Right renal cortex interstitium (tissue), 3 donors: ENCODE data around the gene AATK. TPM values are rescaled to one million over a fixed set of nuclear protein-coding genes. Genes with fewer than 3 reads are reported as not detected.
A peak's percentile ranks its signal among the peaks of the same experiment; 100 is the strongest.

Experiments
- DNase-seq, 3 donors: peaks; one replicate each; pipeline ENCODE4 v3.0.0-alpha.2; 2013; ENCODE audit warnings: low read depth in 3 of 3, low spot score in 2 of 3
- polyA plus RNA-seq, 3 donors: library from polyadenylated mRNA; unstranded; fragments of 120-200 nt; gene quantifications; one replicate each; pipeline ENCODE4 v1.2.1, GENCODE V29; 2013; ENCODE audit not compliant: insufficient read length in 3 of 3

Gene AATK
- polyA plus RNA-seq, 3 donors, result 2.9 to 3.9 (median 3.1) TPM

DNA sequence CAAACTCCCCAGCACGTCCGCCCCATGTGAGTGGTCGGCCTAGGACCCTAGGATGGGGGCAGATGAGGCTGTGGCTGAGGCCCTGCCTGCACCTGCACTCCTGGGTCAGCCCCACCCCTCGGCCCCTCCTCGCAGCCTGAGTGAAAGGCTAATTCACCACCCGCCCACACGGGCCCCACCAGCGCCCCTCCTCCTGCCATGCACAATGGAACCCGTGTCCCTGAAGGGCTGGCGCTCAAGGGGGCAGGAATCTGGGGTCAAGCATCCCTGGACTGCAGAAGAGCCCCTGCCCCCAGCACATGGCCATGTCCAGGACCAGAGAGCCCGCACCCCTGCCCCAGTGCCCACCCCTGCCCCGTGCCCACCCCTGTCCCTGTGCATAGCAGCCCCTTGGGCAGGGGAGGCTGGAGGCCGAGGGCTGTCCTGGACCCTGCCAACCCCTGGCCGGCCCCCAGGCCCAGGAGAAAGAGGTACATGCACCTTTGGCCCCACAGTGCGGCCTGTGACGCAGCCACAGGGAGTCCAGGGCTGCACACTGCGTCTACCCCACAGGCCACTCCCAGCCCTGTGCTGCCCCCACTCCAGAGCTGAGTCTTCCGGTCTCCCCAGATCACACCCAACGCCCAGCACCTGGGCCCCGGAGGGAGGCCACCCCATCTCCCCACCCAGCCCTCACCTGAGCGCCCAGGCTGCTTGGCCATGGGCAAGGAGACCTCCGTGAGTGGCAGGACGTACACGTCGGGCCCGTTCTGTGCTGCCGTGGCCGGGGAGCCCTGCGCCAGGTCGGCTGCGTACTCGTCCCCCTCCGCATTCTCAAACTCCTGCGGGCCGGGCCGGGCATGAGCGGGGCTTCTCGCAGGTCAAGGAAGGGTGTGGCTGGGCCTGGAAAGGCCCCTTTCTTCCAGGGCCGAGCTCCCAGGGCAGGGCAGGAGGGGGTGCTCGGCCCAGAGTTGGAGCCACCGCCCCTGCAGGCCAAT, 35.3 kb downstream of the AATK start:
- DNase-seq, result no peak

DNA sequence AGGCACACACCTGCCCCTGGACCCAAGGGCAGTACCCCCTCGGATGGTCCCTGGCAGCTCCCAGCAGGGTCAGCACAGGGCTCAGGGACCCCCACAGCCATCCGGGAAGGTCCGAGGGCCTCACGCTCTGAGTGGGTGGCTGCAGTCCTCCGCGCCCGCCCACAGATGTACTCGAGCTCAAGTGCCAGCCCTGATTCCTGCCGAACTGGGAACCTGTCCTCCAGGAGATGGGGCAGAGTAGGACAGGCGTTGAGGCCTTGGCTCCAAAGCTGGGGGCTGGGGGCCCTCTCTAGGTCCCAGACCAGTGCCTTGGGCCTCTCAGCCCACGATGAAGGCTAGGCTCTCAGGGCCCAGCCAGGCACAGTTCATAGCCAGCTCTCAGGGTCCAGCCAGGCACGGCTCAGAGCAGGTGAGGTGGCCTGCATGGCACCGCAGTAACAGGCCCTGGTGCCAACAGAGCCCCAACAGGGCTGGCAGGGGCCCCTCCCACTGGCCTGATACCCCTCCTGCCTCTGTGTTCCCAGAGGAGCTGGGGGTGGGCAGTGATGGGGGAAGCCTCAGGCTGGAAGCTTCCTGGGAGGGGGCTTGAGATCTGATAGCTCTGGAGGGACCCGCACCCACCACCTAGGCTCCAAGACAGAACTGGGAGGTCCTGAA, 36.2 kb downstream of the AATK start:
- DNase-seq, result no peak

DNA sequence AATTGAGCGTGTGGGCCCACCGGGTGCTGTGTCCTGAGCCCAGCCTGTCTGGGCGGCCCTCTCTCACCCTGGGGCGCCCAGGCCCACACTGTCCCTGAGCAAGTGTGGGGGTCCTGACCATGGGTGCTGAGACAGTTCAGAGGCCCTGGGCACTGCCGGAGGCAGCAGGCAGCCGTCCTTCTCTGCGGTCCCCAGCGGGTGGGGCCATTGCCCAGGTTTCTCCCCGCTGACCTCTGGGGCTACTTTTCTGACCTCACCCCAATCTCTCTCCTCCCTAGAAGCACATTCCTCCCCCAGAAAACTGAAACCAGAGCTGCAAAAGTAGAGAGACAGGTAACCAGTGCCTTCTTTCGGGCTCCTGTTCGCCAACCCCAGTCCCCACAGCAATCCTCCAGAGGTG, 36.7 kb downstream of the AATK start:
- DNase-seq, result no peak

DNA sequence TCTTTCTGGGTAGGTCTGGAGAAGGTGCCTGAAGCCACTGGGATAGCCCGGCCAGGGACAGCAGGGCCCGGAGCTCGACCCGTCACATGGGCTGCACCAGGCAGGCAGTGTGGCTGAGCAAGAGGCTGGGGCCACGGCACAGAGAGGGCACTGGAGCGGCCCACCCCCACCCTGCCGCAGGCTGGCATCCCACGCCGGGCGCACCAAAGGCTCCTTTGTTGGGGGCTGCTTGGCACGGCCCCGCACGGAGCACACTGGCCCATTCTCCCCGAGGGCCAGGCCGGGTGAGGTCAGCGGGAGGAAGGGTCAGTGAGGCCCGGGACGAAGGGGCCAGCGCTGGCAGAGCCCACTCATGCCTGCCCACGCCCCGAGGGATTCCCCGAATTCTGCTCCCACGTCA, 37.2 kb downstream of the AATK start:
- DNase-seq, result no peak

DNA sequence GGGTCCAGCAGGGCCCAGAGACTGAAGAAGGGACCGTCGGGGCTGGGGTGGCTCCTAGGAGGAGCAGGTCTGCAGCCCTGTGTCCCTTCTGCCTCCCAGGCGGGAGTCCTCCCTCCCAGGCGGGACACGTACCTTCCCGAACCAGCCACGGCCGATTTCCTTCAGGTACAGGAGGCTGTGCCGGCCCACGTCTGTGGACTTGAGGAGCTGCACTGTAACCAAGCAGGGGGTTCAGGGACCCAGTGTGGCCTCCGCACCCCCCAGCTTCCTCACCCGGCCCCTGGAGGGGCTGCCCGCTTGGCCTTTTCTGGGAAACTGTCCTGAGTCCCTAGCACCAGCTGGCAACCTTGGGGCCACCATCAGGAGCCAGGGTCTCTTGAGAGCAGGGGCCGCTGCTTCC, 37.7 kb downstream of the AATK start:
- no peak for DNase-seq

DNA sequence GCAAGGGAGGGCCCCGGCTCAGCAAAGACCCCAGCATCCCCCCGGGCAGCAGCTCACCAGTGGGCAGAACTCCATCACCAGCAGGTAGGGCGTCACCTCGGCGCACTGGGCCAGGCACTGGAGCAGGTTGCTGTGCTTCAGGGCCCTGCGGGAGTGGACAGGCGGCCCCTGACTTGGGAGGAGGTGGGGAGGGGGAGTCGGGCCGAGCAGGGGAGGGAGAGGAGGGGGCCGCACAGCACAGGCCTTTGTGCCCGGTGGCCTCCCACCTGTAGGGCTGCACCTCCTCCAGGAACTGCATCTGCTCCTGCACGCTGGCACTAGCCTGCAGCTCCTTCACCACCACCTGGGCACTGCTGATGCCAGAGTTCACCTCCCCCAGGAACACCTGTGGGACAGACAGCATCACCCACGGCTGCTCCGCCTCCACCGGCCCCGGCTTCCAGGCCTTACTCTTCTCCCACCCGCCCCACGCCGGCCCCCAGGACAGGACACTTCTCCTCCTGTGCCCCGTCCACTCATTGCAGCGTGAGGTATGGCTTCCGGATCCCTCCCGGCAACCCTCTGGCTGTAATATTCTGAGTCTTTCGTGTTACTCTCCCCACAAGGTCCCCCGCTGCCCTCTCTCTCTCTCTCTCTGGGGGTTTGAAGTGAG, 38.4 kb downstream of the AATK start:
- no peak for DNase-seq

DNA sequence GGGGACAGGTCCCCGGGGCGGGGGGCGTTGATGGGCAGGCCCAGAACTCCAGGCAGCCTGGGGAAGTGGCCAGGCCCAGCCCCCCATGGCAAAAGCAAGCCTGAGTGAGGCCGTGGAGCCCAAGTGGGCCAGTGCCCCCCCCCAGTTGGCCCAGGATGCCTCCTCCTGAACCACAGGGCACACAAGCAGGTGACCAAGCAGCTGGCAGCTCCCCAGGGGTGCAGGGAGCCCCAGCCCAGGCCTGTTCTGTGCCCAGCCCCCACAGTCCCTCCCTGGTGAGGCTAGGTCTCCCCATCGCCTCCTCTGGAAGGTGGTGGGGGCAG, 38.9 kb downstream of the AATK start:
- no peak for DNase-seq

DNA sequence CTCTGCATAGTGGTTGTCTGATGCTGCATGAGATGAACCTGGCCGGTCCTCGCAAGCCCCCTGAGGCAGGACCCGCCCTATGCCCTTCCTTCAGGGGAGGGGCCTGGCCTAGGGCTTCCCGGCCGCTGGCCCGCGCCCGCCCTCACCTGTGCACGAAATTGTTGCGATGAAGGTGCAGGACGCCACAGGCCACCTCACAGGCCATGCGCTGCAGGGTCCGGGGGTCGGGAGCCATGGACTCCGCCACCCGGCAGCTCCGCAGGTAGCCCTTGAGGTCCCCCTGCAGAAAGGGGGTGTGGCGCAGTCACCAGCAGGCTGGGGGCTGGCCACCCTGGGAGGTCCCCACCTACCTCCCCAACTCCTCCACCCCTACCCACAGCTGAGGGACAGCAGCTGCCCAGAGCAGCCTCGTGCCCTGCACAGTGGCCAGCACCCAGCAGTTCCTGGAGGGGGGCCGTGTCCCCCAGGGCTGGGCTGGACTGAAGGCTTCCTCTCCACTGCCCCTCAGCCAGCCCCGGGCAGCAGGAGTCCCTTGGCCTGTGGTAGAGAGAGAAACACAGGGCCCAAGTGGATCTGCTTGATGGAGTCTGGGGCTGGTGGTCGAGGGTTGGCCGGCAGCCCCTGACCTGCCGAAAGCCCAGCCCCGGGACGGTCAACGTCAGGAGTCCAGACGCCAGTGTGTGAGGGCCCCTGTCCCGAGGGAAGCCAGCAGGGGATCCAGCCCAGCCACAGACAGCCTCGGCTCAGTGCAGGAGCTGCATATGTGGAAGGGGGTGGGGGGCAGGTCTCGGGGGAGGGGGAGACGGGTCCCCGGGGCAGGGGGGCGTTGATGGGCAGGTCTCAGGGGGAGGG, 39.5 kb downstream of the AATK start:
- DNase-seq, result no peak

DNA sequence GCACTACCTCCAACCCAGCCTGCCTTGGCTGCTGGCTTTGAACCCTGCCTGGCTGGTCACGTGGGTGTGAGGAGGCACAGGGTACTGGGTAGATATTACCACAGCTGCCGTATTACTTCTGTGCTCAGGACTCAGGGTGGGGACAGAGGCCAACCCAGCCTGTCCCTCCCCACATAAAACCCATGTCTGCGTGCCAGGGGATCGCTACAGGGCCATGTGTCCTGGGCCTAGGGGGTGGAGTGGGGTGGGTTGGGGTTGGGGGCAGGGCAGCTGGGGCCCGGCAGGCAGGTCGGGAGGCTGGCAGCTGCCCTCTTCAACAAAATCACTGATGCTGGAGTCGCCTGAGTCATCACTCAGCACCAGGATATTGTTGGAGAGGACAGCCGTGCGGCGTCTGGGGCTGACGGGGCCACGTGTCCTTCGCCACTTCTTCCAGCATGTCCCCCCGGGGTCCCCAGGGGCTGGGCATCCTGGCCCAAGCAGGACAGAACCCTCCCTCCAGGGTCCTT, 40.4 kb downstream of the AATK start:
- DNase-seq, result no peak

DNA sequence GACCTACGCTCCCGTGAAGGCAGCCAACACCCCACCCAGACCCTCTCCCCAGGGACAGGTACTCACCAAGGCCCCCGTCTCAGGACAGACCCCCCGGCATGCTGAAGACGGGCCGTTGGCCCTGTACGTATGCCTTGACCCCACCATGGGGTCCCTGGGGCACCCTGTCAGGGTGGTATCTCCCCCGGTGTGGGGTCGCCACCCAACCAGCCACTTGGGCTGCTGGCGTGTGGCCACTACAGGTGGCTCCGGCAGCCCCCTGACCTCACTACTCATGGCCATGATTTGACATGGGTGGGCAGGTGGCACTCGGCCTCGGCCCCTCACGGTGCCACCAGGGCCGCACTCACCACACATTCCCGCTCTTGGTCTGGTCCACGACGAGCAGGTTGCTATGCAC, 41.6 kb downstream of the AATK start:
- DNase-seq, result no peak

DNA sequence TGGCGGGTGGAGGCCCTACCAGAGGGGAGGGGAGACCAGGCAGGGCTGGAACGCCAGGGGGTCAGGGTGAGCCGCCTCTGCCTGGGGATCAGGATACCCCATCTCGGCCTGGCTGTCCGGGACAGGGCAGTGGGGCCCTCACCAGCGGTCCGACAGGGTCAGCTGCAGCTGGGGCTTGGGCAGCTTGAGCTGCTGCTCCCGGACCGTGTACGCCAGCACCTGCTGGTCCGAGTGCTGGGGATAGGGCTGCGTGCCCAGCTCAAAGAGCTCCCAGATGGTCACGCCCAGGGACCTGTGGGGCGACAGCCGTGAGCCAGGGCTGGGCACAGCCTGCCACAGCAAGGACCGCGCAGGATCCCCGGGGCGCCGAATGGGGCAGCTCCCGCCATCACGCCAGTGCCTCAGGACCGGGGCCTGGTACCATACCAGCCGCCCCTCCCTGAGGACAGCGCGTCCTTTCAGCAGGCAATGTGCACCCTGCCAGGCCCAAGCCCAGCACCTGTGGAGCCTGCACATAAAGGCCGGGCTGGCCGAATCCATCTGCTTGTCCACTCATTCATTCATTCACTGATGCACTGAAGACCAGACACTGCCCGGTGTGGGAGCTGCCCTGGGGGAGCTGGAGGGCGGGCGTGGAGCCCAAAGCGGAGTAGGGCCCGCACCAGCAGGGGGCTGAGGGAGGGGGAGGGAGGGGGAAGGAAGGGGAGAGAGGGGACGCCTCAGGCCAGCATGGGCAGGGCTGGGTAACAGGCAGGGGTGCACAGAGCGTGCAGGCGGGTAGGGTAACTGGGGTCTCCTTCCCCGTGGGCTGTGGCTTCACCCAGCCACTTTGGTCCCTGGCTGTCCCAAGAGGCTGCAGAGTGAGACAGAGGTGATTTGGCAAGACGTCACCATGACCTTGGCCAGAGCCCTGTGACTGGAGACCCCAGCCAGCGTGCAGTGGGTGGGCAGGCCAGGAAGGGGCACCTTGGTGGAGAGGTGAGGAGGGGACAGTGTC, 42.7 kb downstream of the AATK start:
- no peak for DNase-seq

DNA sequence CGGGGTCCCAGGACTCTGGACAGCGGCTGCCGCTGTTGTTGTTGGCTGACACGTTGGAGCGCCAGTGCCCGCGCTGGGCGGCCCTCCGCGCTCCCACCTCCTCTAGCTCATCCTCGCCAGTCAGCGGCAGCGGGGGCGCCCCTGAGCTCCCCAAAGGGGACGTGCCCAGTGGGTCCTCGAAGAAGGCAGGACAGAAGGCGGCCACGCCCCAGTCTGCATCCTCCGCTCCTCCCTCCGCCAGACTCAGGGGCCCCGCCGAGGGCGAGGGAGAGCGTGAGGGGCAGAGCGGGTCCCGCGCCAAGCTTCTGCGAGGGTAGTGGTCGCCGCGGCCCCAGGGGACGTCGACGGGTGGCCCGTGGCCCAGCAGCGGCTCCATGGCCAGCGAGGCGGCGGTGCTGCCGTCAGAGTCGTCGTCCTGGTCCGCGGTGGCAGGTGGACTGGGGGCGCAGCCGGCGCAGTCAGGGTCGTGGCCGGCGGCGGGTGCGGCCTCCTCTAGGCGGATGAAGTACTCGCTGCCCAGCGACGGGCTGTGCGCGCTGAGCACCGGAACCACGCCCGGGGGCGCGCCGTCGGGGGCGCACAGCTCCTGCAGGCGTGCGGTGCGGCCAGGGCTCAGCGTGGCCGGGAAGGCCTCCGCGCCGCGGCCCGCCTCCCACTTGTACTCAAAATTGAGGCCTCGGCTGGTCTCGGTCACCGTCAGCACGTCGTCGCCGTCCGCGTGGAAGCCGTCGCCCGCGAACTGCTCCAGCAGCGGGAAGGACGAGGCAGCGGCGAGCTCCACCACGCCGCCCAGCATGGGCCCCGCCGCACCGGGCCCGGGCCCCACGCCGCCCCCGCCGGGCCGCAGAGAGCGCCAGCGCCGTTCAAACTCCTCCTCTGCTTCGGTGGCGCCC, 43.9 kb downstream of the AATK start:
- DNase-seq, result no peak

DNA sequence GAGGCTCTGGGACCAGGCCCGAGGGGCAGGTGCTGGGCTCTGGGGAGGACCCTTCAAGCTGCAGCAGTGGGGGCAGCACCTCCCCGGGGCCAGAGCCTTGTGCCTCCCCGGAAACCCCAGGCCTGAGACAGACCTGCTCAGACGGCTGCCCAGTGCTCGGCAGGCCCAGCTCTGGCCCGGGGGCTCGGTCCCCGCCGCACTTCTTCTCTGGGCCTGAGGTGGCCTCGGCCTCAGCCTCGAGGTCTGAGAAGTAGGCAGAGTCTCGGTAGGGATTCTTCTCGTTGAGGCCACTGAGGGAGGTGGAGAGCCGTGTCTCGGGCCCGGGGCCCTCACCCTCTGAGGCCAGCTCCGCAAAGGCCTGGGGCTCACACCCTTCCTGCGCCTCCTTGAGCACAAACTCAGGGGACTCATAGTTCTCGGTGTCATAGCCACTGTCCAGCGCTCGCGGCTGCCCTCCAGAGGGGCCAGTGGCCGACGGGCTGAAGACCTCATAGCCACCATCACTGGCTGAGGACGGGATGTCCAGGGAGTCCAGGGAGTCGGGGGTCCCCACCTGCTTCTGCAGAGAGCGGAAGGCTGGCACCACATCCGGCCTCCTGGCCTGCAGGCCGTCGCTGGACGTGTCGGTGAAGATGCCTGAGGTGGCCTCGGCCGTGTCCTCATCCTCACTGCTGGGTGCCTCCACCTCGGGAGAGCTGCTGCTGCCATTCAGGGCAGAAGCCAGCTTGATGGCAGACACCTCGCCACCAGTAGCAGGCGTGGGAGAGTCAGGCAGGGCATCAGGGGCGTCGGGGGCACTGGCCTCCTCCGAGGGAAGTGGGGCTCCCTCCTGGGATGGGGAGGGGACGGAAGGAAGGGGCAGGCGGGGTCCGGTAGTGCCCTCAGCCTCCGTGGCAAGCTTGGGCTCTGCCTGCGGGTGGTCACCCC, 45.1 kb downstream of the AATK start:
- no peak for DNase-seq

DNA sequence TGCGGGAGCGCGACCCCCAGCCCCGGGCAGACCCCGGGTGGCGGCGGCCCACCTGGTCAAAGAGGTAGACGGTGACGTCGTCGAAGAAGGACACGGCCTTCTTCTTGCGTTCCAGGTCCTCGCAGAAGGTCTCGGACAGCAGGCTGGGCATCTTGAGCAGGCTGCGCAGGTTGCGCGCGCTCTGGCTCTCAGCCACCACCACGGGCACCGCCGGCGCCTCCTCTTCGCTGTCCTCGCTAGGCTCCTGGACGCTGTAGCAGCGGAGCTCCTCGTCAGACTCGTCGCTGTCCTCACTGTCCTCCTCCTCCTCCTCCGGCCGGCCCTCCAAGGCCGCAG, 45.9 kb downstream of the AATK start:
- DNase-seq, result no peak

DNA sequence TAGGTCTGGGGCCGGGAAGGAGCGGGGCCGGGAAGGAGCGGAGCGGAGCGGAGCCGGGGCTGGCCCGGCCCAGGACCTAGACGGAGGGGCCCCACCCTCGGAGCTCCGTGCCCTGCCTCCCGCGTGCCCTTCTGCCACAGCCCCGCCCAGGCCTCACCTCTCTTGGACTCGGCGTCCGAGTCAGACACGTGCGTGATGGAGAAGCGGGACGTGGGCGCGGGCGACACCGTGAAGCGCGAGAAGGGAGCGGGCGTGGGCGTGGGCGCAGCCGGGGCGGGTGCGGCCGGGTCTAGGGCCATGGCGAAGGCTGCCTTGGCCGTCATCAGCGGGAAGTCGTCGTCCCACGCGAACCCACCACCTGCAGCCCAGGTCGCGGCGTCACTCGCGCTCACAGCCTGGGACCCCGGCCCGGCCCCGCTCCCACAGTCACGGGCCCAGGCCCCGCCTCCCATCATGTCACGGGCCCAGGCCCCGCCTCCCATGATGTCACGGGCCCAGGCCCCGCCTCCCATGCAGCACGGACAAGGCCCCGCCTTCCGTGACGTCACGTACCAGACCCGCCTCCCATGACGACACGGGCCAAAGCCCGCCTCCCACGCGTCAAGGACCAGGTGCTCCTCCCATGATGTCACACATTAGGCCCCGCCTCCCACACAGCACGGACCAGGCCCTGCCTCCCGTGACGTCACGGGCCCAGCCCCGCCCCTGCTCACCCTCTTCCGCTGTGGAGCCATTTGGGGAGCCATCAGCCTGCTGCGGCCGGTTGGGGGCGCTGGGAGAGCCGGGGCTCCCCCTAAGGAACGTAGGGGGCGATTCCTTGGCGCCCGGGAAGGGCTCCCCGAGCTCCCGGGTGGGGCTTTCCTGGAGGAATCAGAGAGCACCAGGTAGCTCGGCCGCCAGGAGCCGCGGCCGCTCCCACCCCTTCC, 46.5 kb downstream of the AATK start:
- DNase-seq, result peak; percentile 40 to 61 (median 58)
